ENCODE data around the gene SLC10A4. TPM values are rescaled to one million over a fixed set of nuclear protein-coding genes. Genes with fewer than 3 reads are reported as not detected.

SLC10A4 gene
- total RNA-seq, 2 donors from 2014 or later, result 0.19 TPM; not detected in 1

Other genes starting within 250 kb of the SLC10A4 start
- 1 to 10 TPM; 3.2 to 4.6 TPM for gene TEC, start 213.5 kb upstream of the SLC10A4 start, total RNA-seq
- 100 to 1,000 TPM in 1 of 2 donors, 10 to 100 TPM in 1; 88.3 to 131 TPM for gene SLAIN2, start 141.8 kb upstream of the SLC10A4 start, total RNA-seq
- not detected for gene ZAR1, start 6.9 kb downstream of the SLC10A4 start, total RNA-seq